Amniotic stem cell (primary cell): Measurements from ENCODE around the gene EHMT1.
"Not testable (repeated sequence)": the region's sequence is repeated elsewhere in the genome, so short reads cannot be mapped to it uniquely, and the experiment has no call there.

ENCODE experiments used
- DNase-seq: peaks from one replicate; lab custom pipeline; 2025; lab: John Stamatoyannopoulos, UW

Gene EHMT1

DNA sequence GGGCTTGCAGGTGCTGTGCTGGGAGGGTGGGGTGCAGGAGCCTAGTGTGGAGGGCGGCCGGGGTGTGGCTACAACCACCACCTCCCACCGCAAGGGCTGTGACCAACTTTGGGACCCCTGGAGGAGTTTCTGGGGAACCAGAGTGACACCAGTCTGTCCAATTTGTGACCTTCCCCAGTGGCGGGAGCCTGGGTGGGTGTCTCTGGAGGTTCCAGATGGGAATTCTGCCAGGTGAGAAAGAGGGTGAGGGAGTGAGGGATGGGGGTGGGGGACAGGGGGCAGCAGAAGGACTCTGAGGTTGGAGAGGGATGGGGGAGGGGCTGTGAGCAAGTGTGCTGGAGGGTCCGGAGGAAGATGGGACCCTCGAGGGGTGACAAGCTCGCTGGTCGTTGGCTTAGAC lies 254.6 kb downstream of the EHMT1 start:
- no peak for DNase-seq

GRCh38 chr9:137873858-137874362 lies 255.1 kb downstream of the EHMT1 start:
- no peak for DNase-seq

DNA sequence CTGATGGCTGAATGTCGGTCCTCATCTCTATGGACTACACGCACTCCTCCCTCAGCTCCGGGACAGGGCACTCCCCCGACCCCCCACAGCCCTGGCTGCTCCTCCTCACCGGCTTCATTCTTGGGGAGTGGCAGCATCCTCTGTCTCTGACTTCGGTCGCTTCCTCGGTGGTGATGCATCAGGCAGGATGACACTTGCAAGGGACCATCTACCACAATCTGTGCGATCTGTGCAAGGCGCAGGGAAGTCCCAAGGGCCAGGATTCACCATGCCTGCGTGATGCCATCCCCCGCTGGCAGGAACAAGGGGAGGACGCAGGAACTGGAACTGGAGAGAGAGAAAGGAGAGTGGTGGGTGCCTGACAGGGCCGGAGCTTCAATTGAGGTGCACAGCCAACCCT lies 256.5 kb downstream of the EHMT1 start:
- DNase-seq: no peak

GRCh38 chr9:137875846-137876245 lies 257.0 kb downstream of the EHMT1 start:
- no peak for DNase-seq

- DNase-seq: no peak
Observed at GRCh38 chr9:137876269-137876668, 257.5 kb downstream of the EHMT1 start.

DNA sequence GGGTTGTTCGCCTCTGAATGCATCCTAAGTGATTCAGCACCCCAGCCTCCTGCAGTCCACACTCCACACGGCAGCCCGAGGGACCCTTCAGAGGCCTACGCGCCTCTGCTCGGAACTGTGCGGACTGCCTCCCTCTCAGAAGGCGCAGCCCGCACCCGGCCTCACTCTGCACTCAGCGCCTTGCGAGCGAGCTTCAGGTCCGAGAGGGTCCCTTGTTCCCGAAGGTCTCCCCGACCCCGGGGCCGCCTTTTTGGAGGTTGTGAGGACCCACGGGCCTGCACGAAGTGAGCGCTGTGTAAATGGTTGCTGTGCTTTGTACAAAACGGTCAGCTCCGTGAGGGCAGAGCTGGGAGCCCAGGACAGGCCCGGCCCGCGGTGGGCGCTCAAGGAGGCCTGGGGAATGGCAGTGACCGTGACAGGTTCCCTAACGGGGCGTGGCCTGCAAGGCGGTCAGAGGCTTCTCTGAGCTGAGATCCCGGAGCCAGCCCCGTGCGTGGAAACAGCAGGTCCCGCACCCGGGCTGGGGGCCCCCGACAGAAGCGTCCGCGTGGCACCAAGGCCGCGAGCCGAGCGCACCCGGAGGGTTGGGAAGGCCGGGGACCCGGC lies 258.1 kb downstream of the EHMT1 start:
- DNase-seq: no peak

DNA sequence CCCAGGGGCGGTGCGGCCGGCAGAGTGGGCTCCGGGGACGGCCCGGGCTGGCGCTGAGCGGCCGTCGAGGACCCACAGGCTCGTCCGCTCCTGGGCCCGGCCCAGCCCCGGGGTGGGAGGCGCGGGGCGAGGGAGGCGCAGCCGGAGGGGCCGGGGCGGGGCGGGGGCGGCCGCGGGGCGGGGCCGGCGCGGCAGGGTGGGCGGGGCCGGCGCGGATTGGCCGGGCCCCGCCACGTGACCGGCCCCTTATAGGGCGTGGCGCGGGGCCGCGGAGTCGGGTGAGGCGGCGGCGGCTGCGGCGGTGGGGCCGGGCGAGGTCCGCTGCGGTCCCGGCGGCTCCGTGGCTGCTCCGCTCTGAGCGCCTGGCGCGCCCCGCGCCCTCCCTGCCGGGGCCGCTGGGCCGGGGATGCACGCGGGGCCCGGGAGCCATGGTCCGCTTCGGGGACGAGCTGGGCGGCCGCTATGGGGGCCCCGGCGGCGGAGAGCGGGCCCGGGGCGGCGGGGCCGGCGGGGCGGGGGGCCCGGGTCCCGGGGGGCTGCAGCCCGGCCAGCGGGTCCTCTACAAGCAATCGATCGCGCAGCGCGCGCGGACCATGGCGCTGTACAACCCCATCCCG lies 258.8 kb downstream of the EHMT1 start, which contains the start of gene CACNA1B:
TSS of gene CACNA1B (plus strand) at position 277 of the 617 bp plus-strand sequence. CDS start at position 429, 152 bp downstream.
- not testable (repeated sequence) for DNase-seq

DNA sequence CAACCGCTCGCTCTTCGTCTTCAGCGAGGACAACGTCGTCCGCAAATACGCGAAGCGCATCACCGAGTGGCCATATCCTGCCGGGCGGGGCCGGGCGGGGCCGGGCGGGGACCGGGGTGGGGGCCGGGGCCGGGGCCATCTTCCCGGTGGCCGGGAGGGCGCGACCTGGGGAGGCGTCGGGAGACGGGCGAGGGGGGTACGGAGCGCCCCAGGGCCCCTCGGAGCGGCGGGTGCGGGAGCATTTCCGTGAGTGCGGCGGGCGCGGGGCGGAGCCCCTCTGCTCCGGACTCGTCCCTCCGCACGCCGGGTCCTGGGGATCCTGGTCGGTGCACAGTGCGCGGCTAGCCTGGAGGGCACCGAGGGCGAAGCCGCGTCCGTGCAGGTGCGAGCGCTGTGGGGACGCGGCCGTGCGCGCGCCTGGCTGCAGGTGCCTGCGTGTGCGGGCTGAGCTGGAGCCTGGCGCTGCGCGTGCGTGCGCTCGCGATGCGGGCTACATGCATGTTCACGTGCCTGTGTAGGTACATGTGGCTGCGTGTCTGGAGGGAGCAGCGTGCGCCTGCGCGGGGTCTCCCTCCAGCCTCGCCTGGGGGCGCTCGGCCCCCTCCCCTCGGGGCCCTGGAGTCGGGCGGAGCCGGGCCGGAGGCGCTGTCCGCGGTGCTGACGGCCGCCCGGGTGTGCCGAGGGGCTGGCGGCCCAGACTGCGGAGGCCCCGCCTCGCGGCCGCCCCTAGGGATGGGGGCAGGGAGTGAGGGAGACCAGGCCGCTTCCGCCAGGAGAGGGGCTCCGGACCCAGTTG lies 259.5 kb downstream of the EHMT1 start:
- DNase-seq: no peak

GRCh38 chr9:137879052-137879451 lies 260.2 kb downstream of the EHMT1 start:
- no peak for DNase-seq

DNA sequence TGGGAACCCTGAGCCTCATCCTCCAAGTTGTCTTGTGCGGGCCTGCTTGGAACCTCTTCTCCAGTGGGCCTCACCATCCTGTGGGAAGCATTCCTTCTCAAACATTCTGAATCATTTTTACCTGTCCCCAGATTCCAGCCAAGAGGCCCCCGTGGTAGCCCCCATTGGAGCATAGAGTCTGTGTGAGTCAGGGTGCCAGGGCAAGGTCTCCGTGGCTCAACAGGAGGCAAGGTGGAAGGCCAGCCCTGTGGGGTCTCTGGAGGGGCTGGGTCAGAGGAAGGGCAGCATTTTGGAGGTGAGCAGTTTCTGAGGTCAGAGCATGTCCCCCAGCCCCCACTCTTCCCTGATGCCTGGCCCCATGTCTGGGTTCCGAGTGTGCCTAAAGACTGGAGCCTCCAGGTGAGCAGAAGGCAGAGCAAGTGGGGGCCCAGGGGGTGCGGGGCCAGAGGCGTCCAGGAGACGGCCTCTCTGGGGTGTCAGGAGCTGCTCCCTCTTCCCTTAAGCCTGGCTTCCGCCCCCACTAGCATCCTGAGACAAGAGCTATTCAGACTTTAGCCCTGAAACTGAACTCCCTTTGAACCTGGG lies 260.9 kb downstream of the EHMT1 start:
- DNase-seq: no peak

GRCh38 chr9:137880160-137880975 lies 261.6 kb downstream of the EHMT1 start:
- DNase-seq: no peak

- no peak for DNase-seq
Observed at GRCh38 chr9:137880976-137881530, 262.2 kb downstream of the EHMT1 start.

- no peak for DNase-seq
Observed at GRCh38 chr9:137881591-137882505, 263.0 kb downstream of the EHMT1 start.

DNA sequence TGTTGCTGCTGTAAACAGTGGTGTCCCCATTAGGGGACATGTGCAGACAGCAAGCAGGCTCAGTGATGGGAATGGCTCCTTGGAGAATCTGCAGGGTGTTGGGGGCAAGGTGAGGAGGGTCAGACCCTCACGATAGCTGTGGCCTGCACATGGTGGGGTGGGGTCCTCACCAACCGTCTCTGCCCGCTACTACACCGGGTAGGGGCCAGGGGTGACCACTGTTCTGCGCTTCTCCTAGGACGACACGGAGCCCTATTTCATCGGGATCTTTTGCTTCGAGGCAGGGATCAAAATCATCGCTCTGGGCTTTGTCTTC lies 263.7 kb downstream of the EHMT1 start:
- DNase-seq: no peak

- not testable (repeated sequence) for DNase-seq
Observed at GRCh38 chr9:137883977-137884376, 265.2 kb downstream of the EHMT1 start.

GRCh38 chr9:137884547-137884946 lies 265.7 kb downstream of the EHMT1 start:
- DNase-seq: not testable (repeated sequence)

DNA sequence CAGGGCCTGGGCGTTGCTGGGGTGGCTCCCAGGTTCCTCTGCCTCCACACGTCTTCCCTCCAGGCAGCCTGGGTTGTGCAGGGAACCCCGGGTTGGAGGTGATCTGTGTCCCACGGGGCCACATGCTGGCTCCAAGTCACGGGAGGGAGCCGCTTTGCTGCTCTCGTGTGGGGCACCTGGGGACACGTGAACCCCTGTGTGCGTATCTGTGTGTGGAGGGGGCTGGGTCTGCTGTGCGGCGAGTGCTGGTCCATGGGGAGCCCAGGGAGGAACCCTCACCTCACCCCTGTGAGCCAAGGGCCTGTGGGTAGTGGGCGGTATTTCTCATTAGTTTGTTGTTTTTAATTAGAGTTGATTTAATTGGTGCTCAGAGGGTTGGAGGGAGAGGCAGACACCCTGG lies 266.3 kb downstream of the EHMT1 start:
- DNase-seq: not testable (repeated sequence)
